Fibroblast of peridontal ligament (primary cell): ENCODE measurements around the gene DSCAM.

ENCODE experiments used
- DNase-seq: peaks from one replicate; pipeline ENCODE4 v3.0.0-alpha.2; 2010; ENCODE audit errors: extremely low read depth

DSCAM gene

GRCh38 chr21:40134731-40135492 lies 712.0 kb downstream of the DSCAM start:
- no peak for DNase-seq

- DNase-seq: no peak
These were observed 716.5 kb downstream of the DSCAM start for GRCh38 chr21:40130476-40130875.

- DNase-seq: no peak
These were observed 717.1 kb downstream of the DSCAM start for GRCh38 chr21:40129809-40130208.

- DNase-seq: no peak
These were observed 718.1 kb downstream of the DSCAM start for GRCh38 chr21:40128891-40129290.

GRCh38 chr21:40120940-40121575 lies 725.9 kb downstream of the DSCAM start:
- peak; percentile 7 for DNase-seq

- no peak for DNase-seq
These were observed 728.4 kb downstream of the DSCAM start for GRCh38 chr21:40118527-40118926.

- no peak for DNase-seq
These were observed 729.7 kb downstream of the DSCAM start for GRCh38 chr21:40117236-40117635.

GRCh38 chr21:40115775-40116174 lies 731.2 kb downstream of the DSCAM start:
- DNase-seq: no peak

GRCh38 chr21:40102682-40103081 lies 744.3 kb downstream of the DSCAM start:
- no peak for DNase-seq

GRCh38 chr21:40099809-40100208 lies 747.1 kb downstream of the DSCAM start:
- DNase-seq: no peak

GRCh38 chr21:40095477-40095876 lies 751.5 kb downstream of the DSCAM start:
- DNase-seq: no peak

- no peak for DNase-seq
These were observed 766.6 kb downstream of the DSCAM start for GRCh38 chr21:40080385-40080784.

GRCh38 chr21:40074710-40075109 lies 772.2 kb downstream of the DSCAM start:
- DNase-seq: no peak

- no peak for DNase-seq
These were observed 772.8 kb downstream of the DSCAM start for GRCh38 chr21:40074198-40074597.

GRCh38 chr21:40073642-40074041 lies 773.3 kb downstream of the DSCAM start:
- DNase-seq: no peak

GRCh38 chr21:40070871-40071270 lies 776.1 kb downstream of the DSCAM start:
- DNase-seq: no peak

GRCh38 chr21:40067751-40068150 lies 779.2 kb downstream of the DSCAM start:
- DNase-seq: no peak

- DNase-seq: no peak
These were observed 780.7 kb downstream of the DSCAM start for GRCh38 chr21:40066221-40066620.

GRCh38 chr21:40060083-40060677 lies 786.8 kb downstream of the DSCAM start:
- no peak for DNase-seq

- DNase-seq: no peak
These were observed 789.6 kb downstream of the DSCAM start for GRCh38 chr21:40057331-40057730.

GRCh38 chr21:40056031-40056430 lies 790.9 kb downstream of the DSCAM start:
- no peak for DNase-seq

- DNase-seq: no peak
These were observed 792.6 kb downstream of the DSCAM start for GRCh38 chr21:40054403-40054802.

- peak; percentile 12 for DNase-seq
These were observed 794.0 kb downstream of the DSCAM start for GRCh38 chr21:40053007-40053406.
